NB4 (cell line): ENCODE measurements around the gene CMIP.

Experiments
- POLR2A ChIP-seq: IDR thresholded peaks from 2 replicates; pipeline ENCODE4 v1.6.1; 2011; ENCODE audit warnings: mild to moderate bottlenecking; ENCODE audit not compliant: insufficient read length; ENCODE audit errors: extremely low read depth
- TF ChIP-seq, protein P1 (sequence below): IDR thresholded peaks from one replicate; pipeline ENCODE4 v1.5.1; 2012; ENCODE audit warnings: low read depth, low read length

DNA sequence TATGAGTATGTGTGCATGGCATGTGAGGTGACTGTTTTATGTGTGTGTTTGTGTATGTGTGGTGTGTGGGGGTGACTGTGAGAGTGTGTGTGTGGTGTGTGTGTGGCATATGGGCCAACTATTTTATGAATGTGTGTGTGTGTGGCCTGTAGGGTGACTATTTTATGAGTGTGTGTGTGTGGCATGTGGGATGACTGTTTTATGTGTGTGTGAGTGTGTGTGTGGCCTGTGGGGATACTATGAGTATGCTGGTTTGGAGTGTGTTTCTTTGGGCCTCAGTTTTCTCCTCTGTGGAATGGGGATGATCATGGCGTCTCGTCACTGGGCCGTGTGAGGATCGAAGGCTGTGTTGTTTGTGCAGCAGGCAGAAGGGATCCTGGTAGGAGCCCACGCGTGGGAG, 182.4 kb downstream of the CMIP start:
- TF ChIP-seq, protein P1, sequence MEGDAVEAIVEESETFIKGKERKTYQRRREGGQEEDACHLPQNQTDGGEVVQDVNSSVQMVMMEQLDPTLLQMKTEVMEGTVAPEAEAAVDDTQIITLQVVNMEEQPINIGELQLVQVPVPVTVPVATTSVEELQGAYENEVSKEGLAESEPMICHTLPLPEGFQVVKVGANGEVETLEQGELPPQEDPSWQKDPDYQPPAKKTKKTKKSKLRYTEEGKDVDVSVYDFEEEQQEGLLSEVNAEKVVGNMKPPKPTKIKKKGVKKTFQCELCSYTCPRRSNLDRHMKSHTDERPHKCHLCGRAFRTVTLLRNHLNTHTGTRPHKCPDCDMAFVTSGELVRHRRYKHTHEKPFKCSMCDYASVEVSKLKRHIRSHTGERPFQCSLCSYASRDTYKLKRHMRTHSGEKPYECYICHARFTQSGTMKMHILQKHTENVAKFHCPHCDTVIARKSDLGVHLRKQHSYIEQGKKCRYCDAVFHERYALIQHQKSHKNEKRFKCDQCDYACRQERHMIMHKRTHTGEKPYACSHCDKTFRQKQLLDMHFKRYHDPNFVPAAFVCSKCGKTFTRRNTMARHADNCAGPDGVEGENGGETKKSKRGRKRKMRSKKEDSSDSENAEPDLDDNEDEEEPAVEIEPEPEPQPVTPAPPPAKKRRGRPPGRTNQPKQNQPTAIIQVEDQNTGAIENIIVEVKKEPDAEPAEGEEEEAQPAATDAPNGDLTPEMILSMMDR, result no peak
- TF ChIP-seq POLR2A, result no peak
